ENCODE measurements around the gene ELMO1.

DNA sequence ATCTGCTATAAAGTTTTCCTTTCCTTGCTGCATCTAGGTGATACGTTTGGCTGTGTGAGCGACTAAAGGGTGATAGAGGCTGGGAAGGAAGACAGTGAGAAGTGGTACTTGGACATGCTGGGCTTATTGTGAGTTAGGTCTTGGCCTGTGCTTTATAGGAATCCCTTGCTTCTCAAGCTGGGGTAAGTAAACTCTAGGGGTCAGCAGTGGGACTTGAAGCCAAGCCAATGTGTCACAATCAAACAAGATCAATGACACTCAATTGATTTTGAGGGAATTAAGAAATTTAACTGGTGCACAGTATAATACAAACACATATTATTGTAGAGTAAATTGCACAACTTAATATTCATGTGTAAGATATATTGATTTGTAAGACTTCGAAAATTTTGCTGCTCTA is 568.6 kb downstream of the ELMO1 start:
- TF ChIP-seq, protein P1, sequence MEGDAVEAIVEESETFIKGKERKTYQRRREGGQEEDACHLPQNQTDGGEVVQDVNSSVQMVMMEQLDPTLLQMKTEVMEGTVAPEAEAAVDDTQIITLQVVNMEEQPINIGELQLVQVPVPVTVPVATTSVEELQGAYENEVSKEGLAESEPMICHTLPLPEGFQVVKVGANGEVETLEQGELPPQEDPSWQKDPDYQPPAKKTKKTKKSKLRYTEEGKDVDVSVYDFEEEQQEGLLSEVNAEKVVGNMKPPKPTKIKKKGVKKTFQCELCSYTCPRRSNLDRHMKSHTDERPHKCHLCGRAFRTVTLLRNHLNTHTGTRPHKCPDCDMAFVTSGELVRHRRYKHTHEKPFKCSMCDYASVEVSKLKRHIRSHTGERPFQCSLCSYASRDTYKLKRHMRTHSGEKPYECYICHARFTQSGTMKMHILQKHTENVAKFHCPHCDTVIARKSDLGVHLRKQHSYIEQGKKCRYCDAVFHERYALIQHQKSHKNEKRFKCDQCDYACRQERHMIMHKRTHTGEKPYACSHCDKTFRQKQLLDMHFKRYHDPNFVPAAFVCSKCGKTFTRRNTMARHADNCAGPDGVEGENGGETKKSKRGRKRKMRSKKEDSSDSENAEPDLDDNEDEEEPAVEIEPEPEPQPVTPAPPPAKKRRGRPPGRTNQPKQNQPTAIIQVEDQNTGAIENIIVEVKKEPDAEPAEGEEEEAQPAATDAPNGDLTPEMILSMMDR (IDR thresholded peaks at IDR 0.05) = no peak
- no peak for TF ChIP-seq POLR2A (IDR thresholded peaks at IDR 0.05)

All from adrenal gland (tissue), 5 donors.